Measurements from ENCODE around the gene IKZF5. TPM values are rescaled to one million over a fixed set of nuclear protein-coding genes. Genes with fewer than 3 reads are reported as not detected.

IKZF5 gene
- total RNA-seq, 5 donors from 2014 or later (not counting 1 experiment from before 2014, with no cell fraction given) = 22.6 to 68.1 (median 29.4) TPM

DNA sequence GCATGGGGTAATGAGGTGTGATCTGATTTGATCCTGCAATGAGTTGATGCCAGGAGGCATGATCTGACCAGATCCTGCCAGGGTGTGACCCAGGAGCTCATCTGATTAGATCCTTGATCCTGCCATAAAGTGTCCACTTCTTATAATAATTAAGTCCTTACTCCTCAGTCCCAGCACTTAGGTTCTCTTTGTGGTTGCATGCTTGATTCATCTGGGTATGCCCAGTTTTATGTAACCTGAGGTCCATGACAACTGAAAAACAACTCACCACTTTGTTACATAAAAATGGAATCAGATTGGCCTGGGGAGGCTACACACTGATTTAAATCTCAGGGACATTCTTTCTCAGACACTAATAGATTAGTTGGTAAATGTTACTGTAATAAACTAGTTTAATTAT, 19.3 kb upstream of the IKZF5 start:
- Mint-ChIP-seq H3K9me3 (no peaks in the 10 kb centered on the region), H3K4me3 (no peak overlapping the region), H3K4me1 (peaks cover 0 to 4% (median 0%) of the 10 kb centered on the region in 3 donors), H3K36me3 (peaks cover 22% of the 10 kb centered on the region), H3K27ac (no peak overlapping the region), H3K27me3 (no peaks in the 10 kb centered on the region)
- Histone ChIP-seq H3K27me3 (replicated peaks in 1 of 2; ENCODE audit: control insufficient read depth in 2 of 2, extremely low read depth in 1 of 2, insufficient read depth in 2 of 2, low read length in 1 of 2) (no peaks in the 10 kb centered on the region), H3K36me3 (ENCODE audit: control insufficient read depth in 2 of 2, extremely low read depth in 1 of 2, insufficient read depth in 1 of 2, low read length in 1 of 2) (no peaks in the 10 kb centered on the region), H3K4me3 (ENCODE audit: control insufficient read depth in 1 of 2, extremely low read depth in 1 of 2, low read length in 1 of 2) (no peak overlapping the region), H3K9me3 (no peaks in the 10 kb centered on the region), H3K27ac (ENCODE audit: low read length) (no peak overlapping the region), H3K4me1 (ENCODE audit: control insufficient read depth in 1 of 2, extremely low read depth in 1 of 2, insufficient read depth in 2 of 2, low read length in 2 of 2) (no peaks in the 10 kb centered on the region)
- ChIA-PET POLR2A (no interaction called here), CTCF (interaction anchor here in 1 of 2 donors (1.0 kb wide), 1 partner anchor 14 kb away, joined by 3 read pairs; no protein-coding TSS in a partner anchor)
- DNase-seq (no peak), ATAC-seq (replicated peaks in 1 of 4) (no peak)

DNA sequence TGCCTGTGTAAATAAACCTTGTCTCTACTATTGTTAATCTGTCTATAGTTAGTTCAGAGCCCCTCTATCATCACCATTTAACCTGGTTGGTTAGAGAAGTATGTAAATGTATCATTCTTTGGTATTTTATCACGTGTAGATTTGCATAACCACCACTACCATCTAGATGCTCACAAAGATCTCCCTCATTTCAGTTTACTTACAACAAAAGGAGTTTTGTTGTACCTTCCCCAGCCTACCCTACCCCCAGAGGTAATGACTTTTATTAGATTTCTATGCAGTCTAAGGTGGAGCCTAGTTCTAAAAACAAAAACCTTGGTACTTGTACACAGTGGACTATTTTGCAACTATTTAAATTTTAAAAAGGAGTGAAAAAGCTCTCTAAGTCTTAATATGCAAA, 17.7 kb upstream of the IKZF5 start:
- no peak overlapping the region for H3K27ac ChIP-seq (ENCODE audit: low read length)
- H3K4me1 Mint-ChIP-seq = peaks cover 0 to 4% (median 2%) of the 10 kb centered on the region in 3 donors
- DNase-seq (no peak), ATAC-seq (replicated peaks in 1 of 4) (no peak)
- no peak overlapping the region for H3K27ac Mint-ChIP-seq
- no peaks in the 10 kb centered on the region for H3K9me3 Mint-ChIP-seq
- CTCF ChIA-PET = no interaction called here
- H3K4me3 Mint-ChIP-seq = no peak overlapping the region
- peaks cover 20% of the 10 kb centered on the region for H3K36me3 Mint-ChIP-seq
- no CpG with 5 or more reads among the region's 1 CpG for WGBS (ENCODE audit: insufficient coverage)
- no peaks in the 10 kb centered on the region for H3K9me3 ChIP-seq
- H3K27me3 Mint-ChIP-seq = no peaks in the 10 kb centered on the region
- H3K36me3 ChIP-seq (ENCODE audit: control insufficient read depth in 2 of 2, extremely low read depth in 1 of 2, insufficient read depth in 1 of 2, low read length in 1 of 2) = no peaks in the 10 kb centered on the region
- no peak overlapping the region for H3K4me3 ChIP-seq (ENCODE audit: control insufficient read depth in 1 of 2, extremely low read depth in 1 of 2, low read length in 1 of 2)
- POLR2A ChIA-PET = no interaction called here
- H3K27me3 ChIP-seq (replicated peaks in 1 of 2; ENCODE audit: control insufficient read depth in 2 of 2, extremely low read depth in 1 of 2, insufficient read depth in 2 of 2, low read length in 1 of 2) = no peaks in the 10 kb centered on the region
- no peaks in the 10 kb centered on the region for H3K4me1 ChIP-seq (ENCODE audit: control insufficient read depth in 1 of 2, extremely low read depth in 1 of 2, insufficient read depth in 2 of 2, low read length in 2 of 2)

DNA sequence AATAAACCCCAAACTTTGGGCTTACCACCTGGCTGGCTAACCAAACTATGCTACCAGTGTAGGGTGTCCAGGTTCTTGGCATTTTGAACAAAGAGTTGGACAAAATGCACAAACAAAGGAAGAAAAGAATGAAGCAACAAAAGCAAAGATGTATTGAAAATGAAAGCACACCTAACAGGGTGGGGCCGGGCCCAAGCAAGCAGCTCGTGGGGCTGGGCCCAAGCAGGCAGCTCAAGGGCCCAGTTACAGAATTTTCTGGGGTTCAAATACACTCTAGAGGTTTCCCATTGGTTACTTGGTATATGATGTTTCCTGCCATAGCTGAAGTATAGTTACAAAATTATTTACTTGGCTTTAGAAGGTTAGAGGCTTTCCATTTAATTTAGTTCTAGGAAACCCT, 15.9 kb upstream of the IKZF5 start:
- no peaks in the 10 kb centered on the region for H3K9me3 ChIP-seq
- no peak overlapping the region for H3K27ac ChIP-seq (ENCODE audit: low read length)
- CTCF ChIA-PET = interaction anchor here (0.5 to 0.7 kb wide), 3 partner anchors 13 to 534 kb away, joined by 3 to 4 read pairs (median 3); no protein-coding TSS in a partner anchor
- no peaks in the 10 kb centered on the region for H3K4me1 ChIP-seq (ENCODE audit: control insufficient read depth in 1 of 2, extremely low read depth in 1 of 2, insufficient read depth in 2 of 2, low read length in 2 of 2)
- Mint-ChIP-seq H3K27ac (no peak overlapping the region), H3K4me1 (peaks cover 0 to 4% (median 3%) of the 10 kb centered on the region in 3 donors), H3K4me3 (no peak overlapping the region), H3K27me3 (no peaks in the 10 kb centered on the region), H3K36me3 (peaks cover 16% of the 10 kb centered on the region), H3K9me3 (no peaks in the 10 kb centered on the region)
- H3K36me3 ChIP-seq (ENCODE audit: control insufficient read depth in 2 of 2, extremely low read depth in 1 of 2, insufficient read depth in 1 of 2, low read length in 1 of 2) = no peaks in the 10 kb centered on the region
- no peak for DNase-seq
- POLR2A ChIA-PET = no interaction called here
- ATAC-seq (replicated peaks in 1 of 4) = no peak
- no peak overlapping the region for H3K4me3 ChIP-seq (ENCODE audit: control insufficient read depth in 1 of 2, extremely low read depth in 1 of 2, low read length in 1 of 2)
- H3K27me3 ChIP-seq (replicated peaks in 1 of 2; ENCODE audit: control insufficient read depth in 2 of 2, extremely low read depth in 1 of 2, insufficient read depth in 2 of 2, low read length in 1 of 2) = no peaks in the 10 kb centered on the region
- no CpG with 5 or more reads among the region's 2 CpGs for WGBS (ENCODE audit: insufficient coverage)

DNA sequence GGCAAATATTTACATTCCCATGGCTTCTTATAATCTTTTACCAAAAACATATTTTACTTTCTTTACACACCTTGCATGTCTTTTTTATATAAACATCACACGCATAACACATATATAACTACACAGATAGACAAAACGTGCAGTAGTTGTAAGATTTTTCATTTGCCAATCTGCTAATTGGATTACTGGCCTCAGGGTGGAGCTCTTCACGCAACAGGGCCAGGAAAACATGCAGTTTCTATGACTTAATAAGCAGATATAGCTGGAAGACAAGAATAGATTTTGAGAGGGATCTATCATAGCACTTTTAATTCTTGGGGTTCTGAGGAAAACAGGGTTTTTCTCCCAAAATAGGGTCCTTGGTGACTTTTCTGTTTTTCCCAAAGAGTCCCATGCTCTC, 12.9 kb upstream of the IKZF5 start:
- Histone ChIP-seq H3K36me3 (ENCODE audit: control insufficient read depth in 2 of 2, extremely low read depth in 1 of 2, insufficient read depth in 1 of 2, low read length in 1 of 2) (no peaks in the 10 kb centered on the region), H3K27ac (ENCODE audit: low read length) (no peak overlapping the region), H3K4me3 (ENCODE audit: control insufficient read depth in 1 of 2, extremely low read depth in 1 of 2, low read length in 1 of 2) (no peak overlapping the region), H3K27me3 (replicated peaks in 1 of 2; ENCODE audit: control insufficient read depth in 2 of 2, extremely low read depth in 1 of 2, insufficient read depth in 2 of 2, low read length in 1 of 2) (no peaks in the 10 kb centered on the region), H3K4me1 (ENCODE audit: control insufficient read depth in 1 of 2, extremely low read depth in 1 of 2, insufficient read depth in 2 of 2, low read length in 2 of 2) (no peaks in the 10 kb centered on the region), H3K9me3 (no peaks in the 10 kb centered on the region)
- H3K27ac Mint-ChIP-seq = no peak overlapping the region
- WGBS (ENCODE audit: insufficient coverage) = no CpG with 5 or more reads among the region's 3 CpGs
- no peak overlapping the region for H3K4me3 Mint-ChIP-seq
- no peaks in the 10 kb centered on the region for H3K27me3 Mint-ChIP-seq
- ATAC-seq (replicated peaks in 1 of 4) = no peak
- ChIA-PET POLR2A (no interaction called here), CTCF (interaction anchor here (1.1 to 1.2 kb wide), 2 partner anchors 9 to 14 kb away, joined by 3 to 4 read pairs; no protein-coding TSS in a partner anchor)
- no peak for DNase-seq
- H3K9me3 Mint-ChIP-seq = no peaks in the 10 kb centered on the region
- peaks cover 3 to 7% (median 4%) of the 10 kb centered on the region in 3 donors for H3K4me1 Mint-ChIP-seq
- H3K36me3 Mint-ChIP-seq = peaks cover 3% of the 10 kb centered on the region

DNA sequence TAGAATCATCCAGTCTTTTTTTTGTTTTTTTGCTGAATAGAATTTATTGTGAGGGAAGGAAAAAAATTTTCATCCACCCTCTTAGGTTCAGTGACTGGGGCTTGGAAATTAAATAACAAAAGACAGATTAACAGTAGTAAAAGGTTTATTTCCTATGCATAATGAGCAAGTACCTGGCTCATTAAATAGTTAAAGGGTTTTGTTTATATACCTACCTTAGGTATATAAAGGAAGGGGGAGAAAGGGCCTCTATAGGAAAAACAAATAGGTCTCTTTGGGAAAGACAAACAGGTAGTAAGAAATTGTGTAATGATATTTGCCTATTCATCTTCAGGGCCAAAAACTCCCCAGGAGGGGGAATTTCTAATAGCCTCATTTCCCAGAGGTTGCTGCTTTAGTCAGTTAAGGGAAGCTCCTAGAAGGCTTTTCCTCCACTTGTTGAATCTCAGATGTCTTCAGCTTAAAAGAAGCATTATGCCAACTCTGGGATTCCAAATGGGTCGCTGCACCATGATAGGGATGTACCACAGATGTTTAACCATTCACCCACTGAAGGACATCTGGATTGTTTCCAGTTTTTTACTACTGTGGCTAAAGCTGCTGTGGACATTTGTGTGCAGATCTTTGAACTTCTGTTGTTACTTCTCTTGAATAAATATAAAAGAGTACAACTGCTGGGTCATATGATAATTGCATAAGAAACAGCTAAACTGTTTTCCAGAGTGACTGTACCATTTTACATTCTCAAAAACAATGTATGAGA, 11.5 kb upstream of the IKZF5 start:
- no peak for ATAC-seq (replicated peaks in 1 of 4)
- no peak overlapping the region for H3K4me3 Mint-ChIP-seq
- CTCF ChIA-PET = interaction anchor here in 1 of 2 donors (1.1 kb wide), 1 partner anchor 7 kb away, joined by 4 read pairs; no protein-coding TSS in a partner anchor

DNA sequence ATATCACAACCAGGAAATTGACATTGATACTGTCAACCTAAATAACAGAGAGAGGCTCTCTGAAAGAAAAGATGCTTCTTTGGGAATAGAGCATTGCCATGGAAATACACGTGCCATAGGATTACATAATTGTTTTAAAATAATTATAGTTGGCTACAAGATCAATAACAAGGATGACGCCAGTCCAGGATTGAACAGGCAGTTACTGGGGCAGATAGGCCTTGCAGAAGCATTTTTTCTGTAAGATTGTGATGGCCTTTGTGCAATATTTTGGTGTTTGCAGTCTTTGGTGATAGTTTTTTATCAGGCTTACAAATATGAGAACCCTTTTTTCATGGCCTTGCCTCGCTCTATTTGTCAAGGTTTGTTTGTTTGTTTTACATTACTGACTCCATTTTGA, 10.7 kb upstream of the IKZF5 start:
- peaks cover 15% of the 10 kb centered on the region for H3K36me3 Mint-ChIP-seq
- ChIA-PET POLR2A (no interaction called here), CTCF (no interaction called here)
- no peaks in the 10 kb centered on the region for H3K9me3 ChIP-seq
- H3K4me1 Mint-ChIP-seq = peaks cover 2 to 19% (median 5%) of the 10 kb centered on the region in 3 donors
- ATAC-seq (replicated peaks in 1 of 4) (no peak), DNase-seq (no peak)
- 100% methylated on average over 1 of the region's 3 CpGs for WGBS (ENCODE audit: insufficient coverage)
- H3K27ac Mint-ChIP-seq = no peak overlapping the region
- no peaks in the 10 kb centered on the region for H3K27me3 ChIP-seq (replicated peaks in 1 of 2; ENCODE audit: control insufficient read depth in 2 of 2, extremely low read depth in 1 of 2, insufficient read depth in 2 of 2, low read length in 1 of 2)
- no peak overlapping the region for H3K27ac ChIP-seq (ENCODE audit: low read length)
- no peaks in the 10 kb centered on the region for H3K9me3 Mint-ChIP-seq
- H3K27me3 Mint-ChIP-seq = no peaks in the 10 kb centered on the region
- H3K36me3 ChIP-seq (ENCODE audit: control insufficient read depth in 2 of 2, extremely low read depth in 1 of 2, insufficient read depth in 1 of 2, low read length in 1 of 2) = no peaks in the 10 kb centered on the region
- no peak overlapping the region for H3K4me3 Mint-ChIP-seq
- H3K4me1 ChIP-seq (ENCODE audit: control insufficient read depth in 1 of 2, extremely low read depth in 1 of 2, insufficient read depth in 2 of 2, low read length in 2 of 2) = no peaks in the 10 kb centered on the region
- no peak overlapping the region for H3K4me3 ChIP-seq (ENCODE audit: control insufficient read depth in 1 of 2, extremely low read depth in 1 of 2, low read length in 1 of 2)

More for the DNA sequence above, 11.5 kb upstream of the IKZF5 start:
- no peaks in the 10 kb centered on the region for H3K36me3 ChIP-seq (ENCODE audit: control insufficient read depth in 2 of 2, extremely low read depth in 1 of 2, insufficient read depth in 1 of 2, low read length in 1 of 2)
- H3K27ac Mint-ChIP-seq = no peak overlapping the region
- peaks cover 10% of the 10 kb centered on the region for H3K36me3 Mint-ChIP-seq
- POLR2A ChIA-PET = no interaction called here
- no peak for DNase-seq
- no peaks in the 10 kb centered on the region for H3K9me3 ChIP-seq
- H3K4me3 ChIP-seq (ENCODE audit: control insufficient read depth in 1 of 2, extremely low read depth in 1 of 2, low read length in 1 of 2) = no peak overlapping the region
- no peak overlapping the region for H3K27ac ChIP-seq (ENCODE audit: low read length)
- no peaks in the 10 kb centered on the region for H3K4me1 ChIP-seq (ENCODE audit: control insufficient read depth in 1 of 2, extremely low read depth in 1 of 2, insufficient read depth in 2 of 2, low read length in 2 of 2)
- H3K9me3 Mint-ChIP-seq = no peaks in the 10 kb centered on the region
- 100% methylated on average over 1 of the region's 1 CpG for WGBS (ENCODE audit: insufficient coverage)
- H3K27me3 Mint-ChIP-seq = no peaks in the 10 kb centered on the region
- peaks cover 3 to 16% (median 5%) of the 10 kb centered on the region in 3 donors for H3K4me1 Mint-ChIP-seq
- no peaks in the 10 kb centered on the region for H3K27me3 ChIP-seq (replicated peaks in 1 of 2; ENCODE audit: control insufficient read depth in 2 of 2, extremely low read depth in 1 of 2, insufficient read depth in 2 of 2, low read length in 1 of 2)

Measured in T-cell (primary cell).